Central memory CD8-positive, alpha-beta T cell (primary cell): ENCODE data around the gene CPNE9.

Experiments
- ATAC-seq: fragments of 150-1000 bp; cut with Tn5 transposase; replicated peaks from 2 replicates; pipeline ENCODE4 v1.10.0; 2022; ENCODE audit warnings: mild to moderate bottlenecking, moderate FRiP score, moderate number of reproducible peaks; ENCODE audit not compliant: poor library complexity, severe bottlenecking; ENCODE audit errors: extremely low read depth
- DNase-seq, 2 donors: peaks; one replicate each; pipeline ENCODE4 v3.0.0; 2021; ENCODE audit warnings: low spot score in 2 of 2
- H3K27ac Mint-ChIP-seq: one replicate; pipeline ENCODE4 v1.8.0; 2022; ENCODE audit warnings: low read depth, mild to moderate bottlenecking, moderate library complexity, mixed read lengths
- H3K27me3 Mint-ChIP-seq: one replicate; pipeline ENCODE4 v1.8.0; 2022; ENCODE audit warnings: mixed read lengths
- H3K36me3 Mint-ChIP-seq: one replicate; pipeline ENCODE4 v1.8.0; 2022; ENCODE audit warnings: mild to moderate bottlenecking, moderate library complexity, mixed read lengths; ENCODE audit not compliant: insufficient read depth
- H3K4me1 Mint-ChIP-seq: one replicate; pipeline ENCODE4 v1.8.0; 2022; ENCODE audit warnings: mixed read lengths
- H3K4me3 Mint-ChIP-seq: one replicate; pipeline ENCODE4 v1.8.0; 2022; ENCODE audit warnings: mild to moderate bottlenecking, moderate library complexity, mixed read lengths
- H3K9me3 Mint-ChIP-seq: one replicate; pipeline ENCODE4 v1.8.0; 2022; ENCODE audit warnings: mixed read lengths

Gene CPNE9

DNA sequence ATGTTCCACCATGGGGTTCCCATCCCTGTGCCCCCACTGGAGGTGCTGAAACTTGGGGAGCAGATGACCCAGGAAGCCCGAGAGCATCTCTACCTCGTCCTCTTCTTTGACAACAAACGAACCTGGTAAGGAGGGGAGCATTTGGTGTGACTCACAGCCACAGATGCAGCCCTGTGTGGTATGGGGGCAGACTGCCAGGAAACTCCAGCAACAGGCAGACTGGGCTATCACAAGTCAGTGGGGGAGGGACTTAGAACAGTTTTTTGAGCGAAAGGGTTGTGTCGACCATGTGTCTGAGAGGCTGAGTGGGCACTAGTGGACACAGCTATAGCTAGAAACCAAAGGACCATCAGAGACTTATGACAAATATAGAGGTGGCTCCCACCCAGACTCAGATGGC, 42.7 kb downstream of the CPNE9 start:
- Mint-ChIP-seq H3K9me3 (no peaks in the 10 kb centered on the region), H3K4me3 (no peak overlapping the region), H3K36me3 (peaks cover 48% of the 10 kb centered on the region), H3K27ac (no peak overlapping the region), H3K4me1 (peaks cover 23% of the 10 kb centered on the region), H3K27me3 (no peaks in the 10 kb centered on the region)
- DNase-seq (no peak), ATAC-seq (no peak)

GRCh38 chr3:9747267-9747666, 43.6 kb downstream of the CPNE9 start:
- Mint-ChIP-seq H3K4me3 (no peak overlapping the region), H3K27ac (no peak overlapping the region), H3K36me3 (peaks cover 42% of the 10 kb centered on the region)

DNA sequence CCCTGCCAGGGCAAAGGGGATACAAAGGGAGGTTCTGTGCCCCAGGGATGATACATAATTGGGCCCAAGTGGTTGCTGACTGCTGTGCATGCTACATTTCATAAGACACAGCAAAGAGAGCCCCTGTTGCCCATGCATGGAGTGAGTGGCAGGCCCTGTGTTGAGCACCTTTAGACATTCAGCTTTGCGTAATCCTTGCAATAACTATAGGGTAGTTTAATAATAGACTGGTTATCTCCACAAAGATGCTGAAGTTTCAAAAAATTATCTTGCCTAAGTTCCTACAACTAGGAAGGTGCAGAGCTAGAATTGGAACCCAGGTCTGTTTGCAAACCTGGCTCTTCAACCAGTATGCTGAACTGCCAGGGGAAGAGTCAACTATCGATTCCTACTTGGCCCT, 44.4 kb downstream of the CPNE9 start:
- H3K9me3 Mint-ChIP-seq: no peaks in the 10 kb centered on the region
- no peak overlapping the region for H3K27ac Mint-ChIP-seq
- H3K4me1 Mint-ChIP-seq: peaks cover 30% of the 10 kb centered on the region
- H3K36me3 Mint-ChIP-seq: peaks cover 40% of the 10 kb centered on the region
- ATAC-seq (no peak), DNase-seq (no peak)
- no peaks in the 10 kb centered on the region for H3K27me3 Mint-ChIP-seq
- H3K4me3 Mint-ChIP-seq: no peak overlapping the region

More at GRCh38 chr3:9747267-9747666, 43.6 kb downstream of the CPNE9 start:
- DNase-seq (no peak), ATAC-seq (no peak)
- no peaks in the 10 kb centered on the region for H3K9me3 Mint-ChIP-seq
- no peaks in the 10 kb centered on the region for H3K27me3 Mint-ChIP-seq
- H3K4me1 Mint-ChIP-seq: peaks cover 30% of the 10 kb centered on the region

GRCh38 chr3:9749296-9749644, 45.6 kb downstream of the CPNE9 start:
- Mint-ChIP-seq H3K4me1 (peaks cover 38% of the 10 kb centered on the region), H3K36me3 (peaks cover 37% of the 10 kb centered on the region), H3K27me3 (no peaks in the 10 kb centered on the region), H3K27ac (peak overlapping the region; percentile 88), H3K9me3 (no peaks in the 10 kb centered on the region), H3K4me3 (peak overlapping the region; percentile 89)
- ATAC-seq (no peak), DNase-seq (peak in 1 of 2 donors; percentile 25)

DNA sequence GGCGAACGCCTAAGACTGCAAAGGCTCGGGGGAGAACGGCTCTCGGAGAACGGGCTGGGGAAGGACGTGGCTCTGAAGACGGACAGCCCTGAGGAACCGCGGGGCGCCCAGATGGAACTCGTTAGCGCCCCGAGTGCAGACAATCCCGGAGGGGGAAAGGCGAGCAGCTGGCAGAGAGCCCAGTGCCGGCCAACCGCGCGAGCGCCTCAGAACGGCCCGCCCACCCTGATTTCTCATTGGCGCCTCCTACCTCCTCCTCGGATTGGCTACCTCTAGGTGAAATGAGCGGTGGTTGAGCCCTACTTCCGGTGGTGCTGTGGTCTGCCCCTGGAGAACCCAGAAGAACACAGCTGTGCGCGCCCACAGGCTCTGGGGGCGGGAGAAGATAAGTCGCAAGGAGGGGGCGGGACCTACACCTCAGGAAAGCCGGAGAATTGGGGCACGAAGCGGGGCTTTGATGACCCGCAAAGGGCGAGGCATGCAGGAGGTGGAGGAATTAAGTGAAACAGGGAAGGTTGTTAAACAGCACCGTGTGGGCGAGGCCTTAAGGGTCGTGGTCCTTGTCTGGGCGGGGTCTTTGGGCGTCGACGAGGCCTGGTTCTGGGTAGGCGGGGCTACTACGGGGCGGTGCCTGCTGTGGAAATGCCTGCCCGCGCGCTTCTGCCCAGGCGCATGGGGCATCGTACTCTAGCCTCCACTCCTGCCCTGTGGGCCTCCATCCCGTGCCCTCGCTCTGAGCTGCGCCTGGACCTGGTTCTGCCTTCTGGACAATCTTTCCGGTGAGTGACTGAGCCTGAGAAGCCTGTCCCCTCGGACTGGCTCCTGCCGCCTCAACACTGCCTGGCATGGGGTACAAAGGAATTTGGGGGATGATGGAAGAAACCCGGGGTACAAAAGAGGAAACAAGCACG, 46.3 kb downstream of the CPNE9 start, which contains the start of gene OGG1:
OGG1 (plus strand) TSS at position 308 of the 911 bp plus-strand sequence; CDS start at position 643, 335 bp downstream.
- Mint-ChIP-seq H3K4me3 (peak within 1 kb of the TSS; percentile 89), H3K27ac (peak within 1 kb of the TSS; percentile 88), H3K9me3 (no peaks in the 10 kb centered on the region), H3K4me1 (peaks cover 45% of the 10 kb centered on the region), H3K36me3 (peaks cover 33% of the 10 kb centered on the region), H3K27me3 (no peaks in the 10 kb centered on the region)
- peak; percentile 99 for ATAC-seq
- peak; percentile 87 to 92 for DNase-seq

GRCh38 chr3:9750556-9751411, 47.2 kb downstream of the CPNE9 start:
- Mint-ChIP-seq H3K27ac (peak overlapping the region; percentile 88), H3K4me1 (peaks cover 46% of the 10 kb centered on the region), H3K4me3 (peak overlapping the region; percentile 89), H3K27me3 (no peaks in the 10 kb centered on the region), H3K36me3 (peaks cover 34% of the 10 kb centered on the region), H3K9me3 (no peaks in the 10 kb centered on the region)
- ATAC-seq: no peak
- no peak for DNase-seq

DNA sequence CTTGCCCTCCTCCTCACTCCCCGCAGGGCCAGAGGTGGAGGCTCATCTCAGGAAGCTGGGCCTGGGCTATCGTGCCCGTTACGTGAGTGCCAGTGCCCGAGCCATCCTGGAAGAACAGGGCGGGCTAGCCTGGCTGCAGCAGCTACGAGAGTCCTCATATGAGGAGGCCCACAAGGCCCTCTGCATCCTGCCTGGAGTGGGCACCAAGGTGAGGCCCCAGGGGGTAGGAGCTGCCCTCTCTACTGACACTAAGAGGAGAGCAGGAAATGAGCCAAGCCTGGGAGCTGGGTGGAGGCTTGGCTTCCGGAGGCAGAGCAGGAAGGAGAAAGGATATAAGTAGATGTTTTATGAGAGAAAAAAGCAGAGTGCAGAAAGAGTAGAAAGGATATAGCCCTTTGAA, 51.0 kb downstream of the CPNE9 start:
- H3K27ac Mint-ChIP-seq: no peak overlapping the region
- no peak overlapping the region for H3K4me3 Mint-ChIP-seq

GRCh38 chr3:9757427-9757826, 53.8 kb downstream of the CPNE9 start:
- H3K27me3 Mint-ChIP-seq: no peaks in the 10 kb centered on the region
- H3K36me3 Mint-ChIP-seq: peaks cover 28% of the 10 kb centered on the region
- H3K9me3 Mint-ChIP-seq: no peaks in the 10 kb centered on the region

More for the DNA sequence above, 51.0 kb downstream of the CPNE9 start:
- peaks cover 43% of the 10 kb centered on the region for H3K4me1 Mint-ChIP-seq
- no peak for DNase-seq
- H3K36me3 Mint-ChIP-seq: peaks cover 33% of the 10 kb centered on the region
- no peaks in the 10 kb centered on the region for H3K27me3 Mint-ChIP-seq
- ATAC-seq: no peak
- no peaks in the 10 kb centered on the region for H3K9me3 Mint-ChIP-seq

DNA sequence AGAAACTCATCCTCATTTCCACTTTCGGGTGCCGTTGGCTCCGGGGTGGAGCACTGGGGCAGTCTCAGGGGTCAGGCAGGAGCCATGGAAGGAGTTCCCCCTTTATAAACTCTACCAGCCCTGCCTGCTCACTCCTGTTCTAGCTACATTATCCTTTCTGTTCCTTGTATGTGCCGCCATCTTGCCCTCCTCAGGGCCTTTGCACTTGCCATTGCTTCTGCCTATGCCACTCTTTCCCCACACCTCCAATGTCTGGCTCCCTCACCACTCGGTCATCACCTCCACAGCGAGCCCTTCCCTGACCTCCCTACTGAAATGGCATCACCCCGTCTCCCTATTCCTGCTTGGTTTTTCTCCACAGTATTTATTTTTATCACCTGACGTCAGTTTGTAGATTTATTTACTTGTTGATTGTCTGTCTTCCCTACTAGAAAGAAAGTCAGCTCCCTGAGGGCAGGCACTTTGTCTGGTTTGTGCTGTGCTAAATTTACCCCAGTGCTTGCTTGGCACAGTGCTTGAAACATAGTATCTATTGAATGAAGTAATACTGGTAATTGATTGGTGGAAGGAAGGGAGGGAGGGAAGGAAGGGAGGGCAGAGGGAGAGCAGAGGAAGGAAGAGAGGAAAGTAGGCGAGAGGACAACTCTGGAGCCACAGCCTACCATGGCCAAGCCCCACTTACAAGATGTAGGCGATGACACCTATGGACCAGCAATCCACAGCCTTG, 57.3 kb downstream of the CPNE9 start:
- Mint-ChIP-seq H3K4me1 (peaks cover 5% of the 10 kb centered on the region), H3K4me3 (no peak overlapping the region), H3K36me3 (peaks cover 13% of the 10 kb centered on the region), H3K27me3 (no peaks in the 10 kb centered on the region), H3K9me3 (no peaks in the 10 kb centered on the region), H3K27ac (no peak overlapping the region)
- ATAC-seq (no peak), DNase-seq (no peak)

More at GRCh38 chr3:9757427-9757826, 53.8 kb downstream of the CPNE9 start:
- ATAC-seq: no peak
- no peak for DNase-seq
- H3K4me3 Mint-ChIP-seq: no peak overlapping the region
- H3K4me1 Mint-ChIP-seq: peaks cover 22% of the 10 kb centered on the region
- H3K27ac Mint-ChIP-seq: no peak overlapping the region

DNA sequence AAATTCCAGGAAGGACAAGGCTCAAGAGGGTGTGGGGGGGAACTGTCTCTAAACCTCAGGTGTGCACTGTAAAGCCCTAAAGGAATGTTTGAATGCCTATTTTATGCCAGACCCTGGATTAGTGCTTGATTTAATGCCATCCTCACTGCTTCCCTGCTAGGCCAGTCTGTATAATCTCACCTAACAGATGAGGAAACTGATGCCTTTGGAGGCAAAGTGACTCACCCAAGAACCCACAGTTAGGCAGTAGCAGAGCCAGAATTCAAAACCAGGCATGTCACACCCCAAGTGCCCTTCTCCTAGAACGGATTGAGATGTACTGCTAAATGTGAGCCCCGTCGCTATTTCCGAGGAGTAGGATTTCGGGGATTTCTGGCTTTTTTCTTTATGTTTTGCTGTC, 58.3 kb downstream of the CPNE9 start:
- no peak overlapping the region for H3K4me3 Mint-ChIP-seq
- no peaks in the 10 kb centered on the region for H3K9me3 Mint-ChIP-seq
- peaks cover 9% of the 10 kb centered on the region for H3K36me3 Mint-ChIP-seq
- DNase-seq: no peak
- ATAC-seq: no peak
- no peaks in the 10 kb centered on the region for H3K27me3 Mint-ChIP-seq
- no peak overlapping the region for H3K27ac Mint-ChIP-seq
- peaks cover 5% of the 10 kb centered on the region for H3K4me1 Mint-ChIP-seq

- Mint-ChIP-seq H3K27me3 (no peaks in the 10 kb centered on the region), H3K4me1 (peaks cover 10% of the 10 kb centered on the region), H3K27ac (no peak overlapping the region), H3K9me3 (no peaks in the 10 kb centered on the region), H3K4me3 (no peak overlapping the region), H3K36me3 (peaks cover 5% of the 10 kb centered on the region)
- no peak for ATAC-seq
- DNase-seq: no peak
These were observed 59.2 kb downstream of the CPNE9 start for GRCh38 chr3:9762871-9763270.

DNA sequence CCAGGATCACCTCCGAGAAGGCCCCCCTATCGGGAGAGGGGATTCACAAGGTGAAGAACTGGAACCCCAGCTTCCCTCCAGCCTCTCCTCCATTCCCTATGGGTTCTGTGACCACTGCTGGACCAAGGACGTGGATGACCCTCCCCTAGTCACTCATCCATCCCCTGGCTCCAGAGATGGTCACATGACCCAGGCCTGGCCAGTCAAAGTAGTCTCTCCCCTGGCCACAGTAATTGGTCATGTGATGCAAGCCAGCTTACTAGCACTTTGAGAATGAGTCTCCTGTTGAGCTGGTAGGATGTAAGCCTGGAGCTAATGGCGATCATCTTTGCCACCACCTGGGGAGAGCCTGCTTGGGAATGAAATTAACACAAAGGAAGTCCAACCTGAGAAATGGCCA, 62.2 kb downstream of the CPNE9 start:
- Mint-ChIP-seq H3K4me1 (peaks cover 27% of the 10 kb centered on the region), H3K4me3 (no peak overlapping the region), H3K9me3 (no peaks in the 10 kb centered on the region), H3K36me3 (no peaks in the 10 kb centered on the region), H3K27me3 (no peaks in the 10 kb centered on the region), H3K27ac (no peak overlapping the region)
- ATAC-seq (no peak), DNase-seq (no peak)
